Panc1 (cell line): ENCODE results near the gene SLC8B1. TPM values are rescaled to one million over a fixed set of nuclear protein-coding genes. Genes with fewer than 3 reads are reported as not detected.

Experiments
- ATAC-seq: fragments of 200-7000 bp; cut with Tn5 transposase; 2 replicates; pipeline ENCODE4 v1.9.1; 2020; ENCODE audit warnings: mild to moderate bottlenecking, moderate library complexity
- BruUV-seq: library from RNA; stranded (reverse); fragments of 400-500 nt; replicated peaks from 2 replicates; lab custom pipeline; 2021; lab: Mats Ljungman, UMichigan
- CTCF ChIA-PET: fragments of 300-600 bp; sonication (Branson Sonifier 250); formaldehyde crosslinking; loops from one replicate; lab custom pipeline; 2022; ENCODE audit warnings: antibody characterized with exemption; lab: Charles Lee
- POLR2A ChIA-PET: fragments of 300-600 bp; sonication (Branson Sonifier 250); formaldehyde crosslinking; loops from one replicate; lab custom pipeline; 2022; ENCODE audit warnings: antibody characterized with exemption; lab: Charles Lee
- DNase-seq: peaks from one replicate; pipeline ENCODE4 v3.0.0-alpha.2; 2010; ENCODE audit warnings: low read depth, low spot score
- H3K27ac ChIP-seq: 2 replicates; pipeline ENCODE4 v1.5.1; 2011; ENCODE audit warnings: mild to moderate bottlenecking, low read length, inconsistent platforms
- H3K27me3 ChIP-seq: fragments of 200-500 bp; sonication (Bioruptor generic); 2 replicates; pipeline ENCODE4 v1.6.0; 2014; ENCODE audit warnings: low read length, inconsistent platforms; ENCODE audit not compliant: control insufficient read depth, insufficient read depth
- H3K36me3 ChIP-seq: fragments of 200-500 bp; sonication (Bioruptor generic); 2 replicates; pipeline ENCODE4 v1.5.1; 2014; ENCODE audit warnings: inconsistent platforms, mild to moderate bottlenecking, low read length, moderate library complexity; ENCODE audit not compliant: control insufficient read depth, insufficient read depth
- H3K4me1 ChIP-seq: 2 replicates; pipeline ENCODE4 v1.5.1; 2011; ENCODE audit warnings: inconsistent platforms, mild to moderate bottlenecking, low read length, moderate library complexity; ENCODE audit not compliant: control insufficient read depth, insufficient read depth
- H3K4me3 ChIP-seq, 2 experiments: 2 replicates each; pipeline ENCODE4 v1.5.1; 2011 to 2012; ENCODE audit warnings: low read depth in 2 of 2, low read length in 2 of 2, mild to moderate bottlenecking in 2 of 2, inconsistent platforms in 1 of 2, moderate library complexity in 1 of 2
- H3K9me3 ChIP-seq: fragments of 200-500 bp; sonication (Bioruptor generic); 2 replicates; pipeline ENCODE4 v1.5.1; 2014; ENCODE audit warnings: low read depth, mild to moderate bottlenecking, inconsistent platforms, low read length, moderate library complexity; ENCODE audit not compliant: control insufficient read depth, insufficient read depth
- CTCF ChIP-seq: fragments of 450-650 bp; IDR thresholded peaks from 2 replicates; pipeline ENCODE4 v1.5.1; 2017; ENCODE audit warnings: mild to moderate bottlenecking
- POLR2AphosphoS5 ChIP-seq: IDR thresholded peaks from 2 replicates; pipeline ENCODE4 v1.6.1; 2012; ENCODE audit warnings: mild to moderate bottlenecking, low read depth, low read length, moderate library complexity
- REST ChIP-seq, 2 experiments: IDR thresholded peaks; 2 replicates each; pipeline ENCODE4 v1.6.1; 2011 to 2012; ENCODE audit warnings: low read depth in 2 of 2, control low read depth in 1 of 2, low read length in 1 of 2, mild to moderate bottlenecking in 1 of 2, moderate library complexity in 1 of 2; ENCODE audit not compliant: insufficient read depth in 1 of 2
- SIN3A ChIP-seq: IDR thresholded peaks from 2 replicates; pipeline ENCODE4 v1.6.1; 2012; ENCODE audit warnings: low read depth, mild to moderate bottlenecking, low read length, moderate library complexity, borderline replicate concordance; ENCODE audit not compliant: insufficient read depth
- TCF7L2 ChIP-seq: IDR thresholded peaks from 2 replicates; pipeline ENCODE4 v1.6.1; 2011; ENCODE audit warnings: mild to moderate bottlenecking, low read depth, low read length, inconsistent platforms
- in situ Hi-C: cut with HindIII; loops from 2 replicates; pipeline ENCODE4 v1.10.0; 2016; ENCODE audit warnings: low sequenced_read_pairs, low pct_unique_long_range_greater_than_20kb
- intact Hi-C: fragments of 100-400 bp; cut with micrococcal nuclease; formaldehyde crosslinking; loops from one replicate; pipeline ENCODE4 v1.10.0; 2022; ENCODE audit not compliant: unreplicated experiment
- total RNA-seq: library from RNA; stranded (reverse); gene quantifications from one replicate; pipeline ENCODE4 v1.2.1, GENCODE V29; 2021; ENCODE audit not compliant: unreplicated experiment

Gene SLC8B1
- total RNA-seq, 1 experiment from 2014 or later, result 26.7 TPM

- Histone ChIP-seq H3K9me3 (no peaks in the 10 kb centered on the region), H3K4me1 (no peaks in the 10 kb centered on the region), H3K4me3 (no peak overlapping the region), H3K27me3 (no peaks in the 10 kb centered on the region), H3K27ac (no peak overlapping the region), H3K36me3 (no peaks in the 10 kb centered on the region)
- intact Hi-C loops, result no loop called here
- in situ Hi-C loops, result no loop called here
- TF ChIP-seq SIN3A, result no peak
- peak; percentile 55 to 58; a peak in 2 of 4 replicates for TF ChIP-seq REST (IDR thresholded peaks at IDR 0.05; ENCODE audit: insufficient read depth in 1 of 2, low read depth in 2 of 2, low read length in 1 of 2)
- TF ChIP-seq POLR2AphosphoS5, result no peak
- no peak for TF ChIP-seq CTCF
- ChIA-PET CTCF (no interaction called here), POLR2A (interaction anchor here (0.6 kb wide), 1 partner anchor 276 kb away, joined by 3 read pairs; no protein-coding TSS in a partner anchor)
- ATAC-seq, result no peak
- BruUV-seq, result no TSS peak
- no peak for DNase-seq
Observed at GRCh38 chr12:113273053-113273725, 61.7 kb downstream of the SLC8B1 start.

- Histone ChIP-seq H3K27ac (no peak overlapping the region), H3K27me3 (no peaks in the 10 kb centered on the region), H3K36me3 (no peaks in the 10 kb centered on the region), H3K4me1 (no peaks in the 10 kb centered on the region), H3K4me3 (no peak overlapping the region), H3K9me3 (no peaks in the 10 kb centered on the region)
- in situ Hi-C loops (no loop called here), intact Hi-C loops (no loop called here)
- DNase-seq (no peak), ATAC-seq (no peak)
- TF ChIP-seq REST (IDR thresholded peaks at IDR 0.05; ENCODE audit: insufficient read depth in 1 of 2, low read depth in 2 of 2, low read length in 1 of 2) (no peak), CTCF (no peak), POLR2AphosphoS5 (no peak), SIN3A (no peak), TCF7L2 (no peak)
- BruUV-seq, result no TSS peak
- POLR2A ChIA-PET, result no interaction called here
- CTCF ChIA-PET, result no interaction called here
Observed at GRCh38 chr12:113271853-113272561, 62.9 kb downstream of the SLC8B1 start.
